Pancreas (tissue), 10 donors: ENCODE measurements around the gene GPR108. TPM values are rescaled to one million over a fixed set of nuclear protein-coding genes. Genes with fewer than 3 reads are reported as not detected.

Experiments
- ATAC-seq, 4 donors: fragments of 200-7000 bp; cut with Tn5 transposase; one replicate each; pipeline versions ENCODE4 v1.8.0 to v1.9.1; 2020; ENCODE audit warnings: mild to moderate bottlenecking in 4 of 4, moderate library complexity in 4 of 4
- DNase-seq, 6 donors: peaks; one replicate each; pipeline ENCODE4 v3.0.0-alpha.2; 2020
- FAIRE-seq: peaks from 2 replicates; lab custom pipeline; 2012; peaks lifted over from hg19 to GRCh38; lab: Jason Lieb, UNC
- H3K27ac ChIP-seq, 4 donors: fragments of 200-600 bp; sonication (generic); 1 replicate in 3 of 4; 2 replicates in 1 of 4; pipeline versions ENCODE4 v1.5.0 to v1.8.0; 2020
- H3K27me3 ChIP-seq, 4 donors: fragments of 200-600 bp; one replicate each; pipeline ENCODE4 v1.8.0; 2021
- H3K36me3 ChIP-seq, 3 donors: fragments of 200-600 bp; sonication (generic) in 1 of 3; one replicate each; pipeline versions ENCODE4 v1.5.0 to v1.8.0; 2020 to 2021
- H3K4me1 ChIP-seq, 3 donors: fragments of 200-600 bp; one replicate each; pipeline ENCODE4 v1.8.0; 2021
- H3K4me3 ChIP-seq, 4 donors: fragments of 200-600 bp; sonication (generic) in 2 of 4; one replicate each; pipeline versions ENCODE4 v1.5.0 to v1.8.0; 2020 to 2021
- H3K9me3 ChIP-seq, 4 donors: fragments of 200-600 bp; one replicate each; pipeline ENCODE4 v1.8.0; 2021
- WGBS, 2 donors: extraction: QIAGEN DNeasy Blood & Tissue Kit; methylation state at CpG; one replicate each; pipeline ENCODE4 v1.1.7; 2013; 5-methylcytosine and 5-hydroxymethylcytosine counted together
- intact Hi-C, 3 donors: fragments of 100-400 bp; cut with DNase I; formaldehyde crosslinking; loops; one replicate each; pipeline versions ENCODE4 v1.11.1 to v1.14.2; 2022
- polyA plus RNA-seq, 2 donors: library from polyadenylated mRNA; stranded (reverse); fragments of 200-250 nt; gene quantifications; one replicate each; pipeline ENCODE4 v1.2.3, GENCODE V29; 2013
- total RNA-seq, 6 donors: library from RNA; stranded (reverse); fragmentation: NEBNext Ultra II Directional in 4 of 6; extraction: Animal tissue kit (Norgen Biotek cat#: 25700) in 4 of 6; gene quantifications; one replicate each; pipeline versions ENCODE4 v1.2.1 to v1.2.4, GENCODE V29; 2021 to 2023
- TF ChIP-seq, protein P1 (sequence below), 4 donors: fragments of 200-600 bp; sonication (generic) in 3 of 4; IDR thresholded peaks; one replicate each; pipeline versions ENCODE4 v1.5.0 to v1.8.0; 2021; ENCODE audit warnings: antibody characterized with exemption in 4 of 4
- donor health status: healthy with polysubstance abuse.
- donor health status: DM: no; HTN: no; CAD: no; lungs with moderate emphysema.
- donor health status: DM: no; HTN: no; CAD: no.
- donor health status: control.
- donor health status: control.
- donor health status: Bipolar disorder and iron deficiency.
- donor health status: DM: yes; HTN: yes; CAD: no.
- donor health status: DM: no; HTN: no; CAD: no.
- donor health status: DM: no; HTN: no; CAD: no.
- donor health status: DM: yes; HTN: yes; CAD: no.

GPR108 gene
- total and polyA plus RNA-seq, 8 donors: 46.1 to 154 (median 54.0) TPM

- H3K4me3 ChIP-seq: peak overlapping the region; percentile 66 to 91 (median 80)
- H3K9me3 ChIP-seq: no peaks in the 10 kb centered on the region
- ATAC-seq (no peak), DNase-seq (peak in 4 of 6 donors; percentile 51 to 87 (median 68)), FAIRE-seq (no peak)
- H3K4me1 ChIP-seq: peaks cover 12 to 27% (median 13%) of the 10 kb centered on the region in 3 donors
- 0 to 1% methylated on average over 27 to 33 of the region's 34 CpGs for WGBS, 2 donors
- TF ChIP-seq, protein P1, sequence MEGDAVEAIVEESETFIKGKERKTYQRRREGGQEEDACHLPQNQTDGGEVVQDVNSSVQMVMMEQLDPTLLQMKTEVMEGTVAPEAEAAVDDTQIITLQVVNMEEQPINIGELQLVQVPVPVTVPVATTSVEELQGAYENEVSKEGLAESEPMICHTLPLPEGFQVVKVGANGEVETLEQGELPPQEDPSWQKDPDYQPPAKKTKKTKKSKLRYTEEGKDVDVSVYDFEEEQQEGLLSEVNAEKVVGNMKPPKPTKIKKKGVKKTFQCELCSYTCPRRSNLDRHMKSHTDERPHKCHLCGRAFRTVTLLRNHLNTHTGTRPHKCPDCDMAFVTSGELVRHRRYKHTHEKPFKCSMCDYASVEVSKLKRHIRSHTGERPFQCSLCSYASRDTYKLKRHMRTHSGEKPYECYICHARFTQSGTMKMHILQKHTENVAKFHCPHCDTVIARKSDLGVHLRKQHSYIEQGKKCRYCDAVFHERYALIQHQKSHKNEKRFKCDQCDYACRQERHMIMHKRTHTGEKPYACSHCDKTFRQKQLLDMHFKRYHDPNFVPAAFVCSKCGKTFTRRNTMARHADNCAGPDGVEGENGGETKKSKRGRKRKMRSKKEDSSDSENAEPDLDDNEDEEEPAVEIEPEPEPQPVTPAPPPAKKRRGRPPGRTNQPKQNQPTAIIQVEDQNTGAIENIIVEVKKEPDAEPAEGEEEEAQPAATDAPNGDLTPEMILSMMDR (IDR thresholded peaks at IDR 0.05): no peak
- intact Hi-C loops: loop anchor here in 1 of 3 donors (5.0 kb wide), 1 partner anchor 122 kb away; no protein-coding TSS in a partner anchor
- H3K36me3 ChIP-seq: no peaks in the 10 kb centered on the region
- H3K27me3 ChIP-seq: no peaks in the 10 kb centered on the region
- peak overlapping the region; percentile 8 to 77 (median 44) for H3K27ac ChIP-seq
Measured at GRCh38 chr19:6739883-6740588, 2.7 kb upstream of the GPR108 start.

- Histone ChIP-seq H3K27me3 (no peaks in the 10 kb centered on the region), H3K27ac (peak within 1 kb of the TSS; percentile 82 to 91 (median 86)), H3K4me1 (peaks cover 12 to 27% (median 13%) of the 10 kb centered on the region in 3 donors), H3K36me3 (no peaks in the 10 kb centered on the region), H3K4me3 (peak within 1 kb of the TSS; percentile 66 to 91 (median 80)), H3K9me3 (no peaks in the 10 kb centered on the region)
- 1 to 2% methylated on average over 19 to 35 of the region's 47 CpGs for WGBS, 2 donors
- no peak for FAIRE-seq
- peak; percentile 32 to 50 (median 45) for ATAC-seq
- TF ChIP-seq, protein P1 (IDR thresholded peaks at IDR 0.05): no peak
- DNase-seq: peak; percentile 78 to 93 (median 90)
- intact Hi-C loops: loop anchor here in 1 of 3 donors (5.0 kb wide), 1 partner anchor 123 kb away; no protein-coding TSS in a partner anchor
Measured at GRCh38 chr19:6739390-6739882, 2.1 kb upstream of the GPR108 start, which contains the start of gene TRIP10. Gene TRIP10, plus strand, starts transcription at chr19:6739680. Its CDS starts 82 bp downstream, at chr19:6739762.

DNA sequence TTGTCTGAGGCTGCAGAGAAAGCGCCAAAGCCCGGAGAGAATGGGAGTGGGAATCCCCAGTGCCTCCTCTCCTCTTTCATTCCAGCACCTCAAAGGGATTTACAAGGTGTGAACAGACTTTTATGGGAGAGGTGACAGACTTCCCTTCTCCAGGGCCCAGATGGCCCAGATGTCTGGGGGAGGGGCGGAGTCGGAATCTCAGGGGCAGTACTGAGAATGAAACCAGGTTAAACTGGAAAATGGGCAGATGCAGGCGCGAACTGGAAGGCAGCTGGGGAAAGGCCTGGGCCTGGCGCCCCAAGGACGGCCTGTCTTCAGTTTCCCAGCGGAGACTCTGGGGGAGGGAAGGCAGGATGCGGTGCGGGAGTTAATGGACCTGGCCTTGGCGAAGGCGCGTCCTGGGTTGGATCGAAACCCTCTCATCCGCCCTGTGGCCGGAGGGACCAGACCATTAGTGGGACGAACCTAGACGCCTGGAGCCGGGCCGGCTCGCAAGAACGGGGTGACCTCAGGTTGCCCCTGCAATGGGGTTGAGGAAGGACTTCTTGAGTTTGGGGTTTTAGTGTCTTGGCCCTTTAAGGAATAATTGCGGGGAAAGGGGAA is 1.5 kb upstream of the GPR108 start:
- intact Hi-C loops: loop anchor here in 1 of 3 donors (5.0 kb wide), 1 partner anchor 123 kb away; no protein-coding TSS in a partner anchor
- DNase-seq (peak in 5 of 6 donors; percentile 53 to 86 (median 67)), FAIRE-seq (no peak), ATAC-seq (peak in 1 of 4 donors; percentile 0)
- Histone ChIP-seq H3K4me3 (peak overlapping the region in 2 of 4 donors; percentile 66 to 91), H3K27ac (peak overlapping the region; percentile 82 to 91 (median 86)), H3K4me1 (peaks cover 12 to 27% (median 13%) of the 10 kb centered on the region in 3 donors), H3K27me3 (no peaks in the 10 kb centered on the region), H3K36me3 (no peaks in the 10 kb centered on the region), H3K9me3 (no peaks in the 10 kb centered on the region)
- WGBS, 2 donors: 3 to 8% methylated on average over 24 of the region's 24 CpGs
- TF ChIP-seq, protein P1 (IDR thresholded peaks at IDR 0.05): no peak

GRCh38 chr19:6737873-6738786 is 750 bp upstream of the GPR108 start:
- intact Hi-C loops: loop anchor here in 1 of 3 donors (5.0 kb wide), 1 partner anchor 124 kb away; no protein-coding TSS in a partner anchor
- ATAC-seq (peak; percentile 42 to 78 (median 61)), FAIRE-seq (no peak), DNase-seq (peak; percentile 87 to 99 (median 98))
- Histone ChIP-seq H3K27ac (peak overlapping the region; percentile 82 to 91 (median 86)), H3K36me3 (peaks cover 0 to 4% (median 0%) of the 10 kb centered on the region in 3 donors), H3K9me3 (no peaks in the 10 kb centered on the region), H3K4me1 (peaks cover 12 to 27% (median 13%) of the 10 kb centered on the region in 3 donors), H3K4me3 (peak overlapping the region in 2 of 4 donors; percentile 66 to 91), H3K27me3 (no peaks in the 10 kb centered on the region)
- 9% methylated on average over 13 of the region's 13 CpGs for WGBS, 2 donors
- TF ChIP-seq, protein P1 (IDR thresholded peaks at IDR 0.05): peak in 3 of 4 donors; percentile 28 to 42 (median 28)
